Stimulated activated CD4-positive, alpha-beta T cell treated with anti-CD3 and anti-CD28 coated beads, Interleukin-15, amount 100 ng/mL, for 48 hours (primary cell): ENCODE results near the gene SPDEF.

Experiments used
- DNase-seq, 2 donors: peaks; one replicate each; pipeline ENCODE4 v3.0.0-alpha.2; 2020; ENCODE audit warnings: low read depth in 2 of 2

SPDEF gene

GRCh38 chr6:34556031-34556471 lies at the start of gene SPDEF:
Gene SPDEF (minus strand): TSS chr6:34556329. CDS start chr6:34544455, 11,874 bp downstream.
- DNase-seq = no peak

GRCh38 chr6:34603707-34604106 lies 47.6 kb upstream of the SPDEF start:
- DNase-seq = no peak

GRCh38 chr6:34602318-34603111 lies 46.4 kb upstream of the SPDEF start:
- no peak for DNase-seq

- no peak for DNase-seq
Observed at GRCh38 chr6:34601706-34602105, 45.6 kb upstream of the SPDEF start.

- DNase-seq = no peak
Observed at GRCh38 chr6:34600796-34601195, 44.7 kb upstream of the SPDEF start.

- no peak for DNase-seq
Observed at GRCh38 chr6:34600101-34600500, 44.0 kb upstream of the SPDEF start.

- DNase-seq = no peak
Observed at GRCh38 chr6:34598712-34599111, 42.6 kb upstream of the SPDEF start.

- no peak for DNase-seq
Observed at GRCh38 chr6:34597605-34598353, 41.6 kb upstream of the SPDEF start.

- no peak for DNase-seq
Observed at GRCh38 chr6:34596798-34597197, 40.7 kb upstream of the SPDEF start.

- no peak for DNase-seq
Observed at GRCh38 chr6:34595332-34596184, 39.4 kb upstream of the SPDEF start.

GRCh38 chr6:34593701-34594100 lies 37.6 kb upstream of the SPDEF start:
- no peak for DNase-seq

- no peak for DNase-seq
Observed at GRCh38 chr6:34592208-34592952, 36.3 kb upstream of the SPDEF start.

- DNase-seq = no peak
Observed at GRCh38 chr6:34589691-34590090, 33.6 kb upstream of the SPDEF start.

GRCh38 chr6:34589140-34589539 lies 33.0 kb upstream of the SPDEF start:
- no peak for DNase-seq

GRCh38 chr6:34587851-34588250 lies 31.7 kb upstream of the SPDEF start:
- no peak for DNase-seq

GRCh38 chr6:34587325-34587724 lies 31.2 kb upstream of the SPDEF start:
- DNase-seq = no peak

GRCh38 chr6:34586327-34587040 lies 30.4 kb upstream of the SPDEF start:
- no peak for DNase-seq

GRCh38 chr6:34585512-34586061 lies 29.5 kb upstream of the SPDEF start:
- DNase-seq = no peak

GRCh38 chr6:34585108-34585507 lies 29.0 kb upstream of the SPDEF start:
- DNase-seq = no peak

GRCh38 chr6:34584694-34585093 lies 28.6 kb upstream of the SPDEF start:
- no peak for DNase-seq
